ENCODE data around the gene PIM3.

PIM3 gene

GRCh38 chr22:49960159-49961004 is at the start of gene PIM3:
PIM3 (plus strand) TSS chr22:49960772; CDS start chr22:49960948, 176 bp downstream.
- TF ChIP-seq ZFX (IDR thresholded peaks at IDR 0.05; ENCODE audit: borderline replicate concordance), result no peak
- no peak for TF ChIP-seq CTCF (IDR thresholded peaks at IDR 0.05)
- peak within 1 kb of the TSS; percentile 98 for H3K27ac ChIP-seq

GRCh38 chr22:49911881-49912625 is 48.5 kb upstream of the PIM3 start:
- no peak overlapping the region for H3K27ac ChIP-seq
- no peak for TF ChIP-seq ZFX (IDR thresholded peaks at IDR 0.05; ENCODE audit: borderline replicate concordance)
- no peak for TF ChIP-seq CTCF (IDR thresholded peaks at IDR 0.05)

- H3K27ac ChIP-seq, result no peak overlapping the region
- no peak for TF ChIP-seq ZFX (IDR thresholded peaks at IDR 0.05; ENCODE audit: borderline replicate concordance)
- TF ChIP-seq CTCF (IDR thresholded peaks at IDR 0.05), result no peak
These were observed 47.5 kb upstream of the PIM3 start for GRCh38 chr22:49913026-49913425.

GRCh38 chr22:49913446-49913845 is 47.1 kb upstream of the PIM3 start:
- TF ChIP-seq ZFX (IDR thresholded peaks at IDR 0.05; ENCODE audit: borderline replicate concordance) (no peak), CTCF (IDR thresholded peaks at IDR 0.05) (no peak)
- no peak overlapping the region for H3K27ac ChIP-seq

GRCh38 chr22:49914256-49914655 is 46.3 kb upstream of the PIM3 start:
- no peak overlapping the region for H3K27ac ChIP-seq
- TF ChIP-seq CTCF (IDR thresholded peaks at IDR 0.05) (no peak), ZFX (IDR thresholded peaks at IDR 0.05; ENCODE audit: borderline replicate concordance) (no peak)

- TF ChIP-seq CTCF (IDR thresholded peaks at IDR 0.05) (no peak), ZFX (IDR thresholded peaks at IDR 0.05; ENCODE audit: borderline replicate concordance) (no peak)
- no peak overlapping the region for H3K27ac ChIP-seq
These were observed 45.0 kb upstream of the PIM3 start for GRCh38 chr22:49915610-49916009.

GRCh38 chr22:49916831-49917230 is 43.7 kb upstream of the PIM3 start:
- TF ChIP-seq CTCF (IDR thresholded peaks at IDR 0.05) (no peak), ZFX (IDR thresholded peaks at IDR 0.05; ENCODE audit: borderline replicate concordance) (no peak)
- H3K27ac ChIP-seq, result peak overlapping the region; percentile 95
